GM12801 (cell line): ENCODE data around the gene GORASP1.

Experiments
- TF ChIP-seq, protein P1 (sequence below): IDR thresholded peaks from one replicate; pipeline ENCODE4 v1.5.1; 2011; ENCODE audit warnings: control low read depth; ENCODE audit not compliant: insufficient read length; ENCODE audit errors: extremely low read depth

Gene GORASP1

DNA sequence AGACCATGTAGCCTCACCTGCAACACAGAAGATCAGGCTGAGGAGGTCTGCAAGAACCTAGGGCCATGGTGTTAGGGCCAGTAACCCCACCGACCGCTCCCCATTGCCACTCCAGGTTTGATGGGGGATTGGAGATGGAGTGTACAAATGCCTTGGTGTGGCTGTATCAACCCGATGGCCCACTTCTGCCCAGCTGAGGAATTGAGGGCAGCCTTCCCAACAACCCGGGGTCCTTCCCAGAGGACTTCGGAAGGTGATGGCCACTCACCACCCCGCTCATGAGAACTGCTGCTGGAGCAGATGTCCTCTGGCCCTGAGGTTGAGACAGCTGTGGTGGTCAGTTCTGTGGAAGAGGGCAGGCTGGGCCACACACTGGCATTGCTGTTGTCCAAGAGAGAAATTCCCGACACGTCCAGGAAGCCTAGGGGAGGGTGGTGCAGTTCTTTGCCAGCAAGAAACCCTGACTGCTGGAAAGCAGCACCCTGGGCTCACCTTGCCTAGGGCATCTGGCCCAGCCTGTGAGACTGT is 8.9 kb downstream of the GORASP1 start:
- TF ChIP-seq, protein P1, sequence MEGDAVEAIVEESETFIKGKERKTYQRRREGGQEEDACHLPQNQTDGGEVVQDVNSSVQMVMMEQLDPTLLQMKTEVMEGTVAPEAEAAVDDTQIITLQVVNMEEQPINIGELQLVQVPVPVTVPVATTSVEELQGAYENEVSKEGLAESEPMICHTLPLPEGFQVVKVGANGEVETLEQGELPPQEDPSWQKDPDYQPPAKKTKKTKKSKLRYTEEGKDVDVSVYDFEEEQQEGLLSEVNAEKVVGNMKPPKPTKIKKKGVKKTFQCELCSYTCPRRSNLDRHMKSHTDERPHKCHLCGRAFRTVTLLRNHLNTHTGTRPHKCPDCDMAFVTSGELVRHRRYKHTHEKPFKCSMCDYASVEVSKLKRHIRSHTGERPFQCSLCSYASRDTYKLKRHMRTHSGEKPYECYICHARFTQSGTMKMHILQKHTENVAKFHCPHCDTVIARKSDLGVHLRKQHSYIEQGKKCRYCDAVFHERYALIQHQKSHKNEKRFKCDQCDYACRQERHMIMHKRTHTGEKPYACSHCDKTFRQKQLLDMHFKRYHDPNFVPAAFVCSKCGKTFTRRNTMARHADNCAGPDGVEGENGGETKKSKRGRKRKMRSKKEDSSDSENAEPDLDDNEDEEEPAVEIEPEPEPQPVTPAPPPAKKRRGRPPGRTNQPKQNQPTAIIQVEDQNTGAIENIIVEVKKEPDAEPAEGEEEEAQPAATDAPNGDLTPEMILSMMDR = no peak

DNA sequence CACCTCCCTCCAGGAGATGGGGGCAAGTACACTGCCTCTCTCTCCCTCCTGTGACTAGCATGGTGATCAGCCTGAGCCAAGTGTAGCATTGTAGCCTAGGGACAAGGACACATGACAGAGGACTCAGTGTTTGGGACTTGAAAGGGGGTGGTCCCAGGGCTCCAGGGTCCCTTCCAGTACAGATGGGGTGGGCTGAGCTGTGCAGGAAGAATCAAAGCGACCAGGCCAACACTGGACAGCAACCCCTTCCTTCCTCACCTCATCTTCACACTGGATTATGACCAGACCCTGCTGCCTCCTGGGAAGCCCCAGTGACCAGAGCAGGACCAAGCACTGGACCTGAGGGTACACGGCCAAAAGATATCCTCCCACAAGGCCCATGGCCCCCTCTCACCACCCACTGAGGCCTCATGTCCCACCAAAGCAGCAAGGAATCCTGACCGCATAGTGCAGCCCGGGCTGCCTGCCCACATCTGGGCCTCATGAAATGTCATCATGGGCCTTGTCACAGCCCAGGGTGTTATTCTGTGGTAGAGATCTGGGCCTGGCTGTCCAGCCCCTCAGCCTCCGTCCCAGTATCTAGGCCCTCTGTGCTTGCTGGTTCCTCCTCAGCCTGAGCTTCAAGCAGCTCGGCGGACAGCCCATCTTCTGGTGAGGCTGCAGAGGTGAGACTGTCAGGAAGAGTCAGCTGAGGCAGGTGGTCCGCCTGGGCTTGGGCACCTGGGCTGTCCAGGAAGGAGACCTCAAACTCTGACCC is 9.5 kb downstream of the GORASP1 start:
- TF ChIP-seq, protein P1 = no peak

DNA sequence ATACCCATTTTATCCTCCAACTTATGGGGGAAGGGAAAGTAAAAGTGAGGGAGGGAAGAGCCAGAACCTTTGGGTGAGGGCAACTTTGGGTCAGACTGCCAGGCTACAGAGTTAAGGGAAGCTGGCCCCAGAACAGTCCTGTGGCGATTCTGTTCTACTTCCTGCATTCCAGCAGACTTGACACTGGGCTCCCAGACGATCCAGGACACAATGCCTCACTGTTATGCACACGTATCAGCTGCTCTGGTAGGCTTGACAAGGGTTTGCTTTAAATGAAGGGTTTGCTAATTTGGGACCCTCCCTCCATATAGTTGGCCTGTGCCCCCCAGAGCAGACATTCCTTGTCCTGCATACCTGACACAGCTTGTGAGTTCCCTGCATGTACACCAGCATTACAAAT is 10.7 kb downstream of the GORASP1 start:
- TF ChIP-seq, protein P1 = no peak

DNA sequence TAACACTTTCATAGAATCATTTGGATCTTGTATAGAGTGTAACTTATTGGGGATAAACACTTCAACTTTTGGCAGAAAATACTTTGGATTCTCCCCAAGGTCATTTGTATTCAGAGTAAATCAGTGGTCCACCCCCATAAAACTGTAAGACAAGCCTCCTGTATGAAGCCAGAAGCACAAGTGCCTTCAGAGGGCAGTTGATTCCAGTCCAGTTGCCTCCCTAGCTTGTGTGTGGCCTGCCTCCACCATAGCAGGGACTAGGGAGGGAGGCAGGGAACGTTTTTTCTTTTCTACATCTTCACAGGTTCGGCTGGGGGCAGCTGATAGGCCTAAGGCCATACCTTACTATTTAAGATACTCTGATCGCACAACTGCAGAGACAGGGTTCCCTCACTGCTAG is 11.6 kb downstream of the GORASP1 start:
- TF ChIP-seq, protein P1 = no peak

DNA sequence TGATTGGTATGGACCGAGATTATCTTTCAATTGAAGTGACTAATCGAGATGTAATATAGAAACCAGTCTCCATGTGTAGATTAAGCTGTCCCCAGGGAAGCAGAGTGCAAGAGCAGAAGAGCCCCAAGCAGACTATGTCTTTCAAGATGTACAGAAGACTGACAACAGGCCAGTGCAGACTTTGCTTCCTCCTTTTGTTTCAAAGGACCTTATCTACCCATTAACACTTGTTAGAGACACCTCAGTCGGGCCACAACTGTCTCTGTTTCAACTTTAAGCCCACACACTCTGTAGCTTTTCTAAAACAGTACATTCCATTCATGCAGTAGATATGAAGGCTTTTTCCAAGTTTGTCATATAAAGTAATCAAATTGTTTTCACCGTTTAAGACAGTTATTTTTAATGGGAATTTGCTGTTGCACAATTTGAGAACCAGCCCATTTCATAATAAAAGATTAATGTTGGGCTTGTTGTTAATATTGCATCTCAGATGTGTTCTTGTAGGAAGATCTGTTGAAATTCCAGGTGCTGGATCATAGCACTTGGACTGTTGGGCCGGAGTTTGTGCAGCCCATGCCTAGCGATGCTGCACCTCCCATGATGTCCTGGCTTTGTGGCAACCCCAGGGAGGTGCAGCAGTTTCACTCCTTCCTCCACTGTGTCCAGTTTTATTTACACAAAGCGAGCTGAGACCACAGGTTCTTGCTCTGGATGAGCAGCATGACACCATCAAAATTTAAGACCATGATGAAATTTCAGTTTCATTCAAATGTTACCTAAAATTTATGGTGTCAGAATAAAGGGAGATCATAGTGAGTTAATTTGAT is 12.4 kb downstream of the GORASP1 start:
- TF ChIP-seq, protein P1 = no peak

DNA sequence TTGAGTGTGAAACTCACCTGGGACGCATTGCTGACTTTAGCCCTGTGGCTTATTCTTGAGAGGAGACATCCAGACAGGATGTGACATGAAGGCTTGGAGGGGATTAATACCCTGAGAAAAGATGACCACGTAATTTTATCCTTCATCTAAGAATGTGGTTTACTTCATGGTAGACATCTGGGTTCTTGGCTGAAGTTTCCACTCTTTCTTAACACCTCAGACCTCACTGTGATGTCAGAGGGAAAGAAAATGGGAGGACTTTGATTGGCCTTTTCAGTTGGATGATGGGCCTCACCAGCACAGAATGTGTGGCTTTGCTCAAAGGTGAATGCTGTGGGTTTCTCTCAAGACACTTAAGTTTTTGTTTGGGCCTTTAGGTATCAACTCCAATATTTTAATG is 16.5 kb downstream of the GORASP1 start:
- TF ChIP-seq, protein P1 = no peak

DNA sequence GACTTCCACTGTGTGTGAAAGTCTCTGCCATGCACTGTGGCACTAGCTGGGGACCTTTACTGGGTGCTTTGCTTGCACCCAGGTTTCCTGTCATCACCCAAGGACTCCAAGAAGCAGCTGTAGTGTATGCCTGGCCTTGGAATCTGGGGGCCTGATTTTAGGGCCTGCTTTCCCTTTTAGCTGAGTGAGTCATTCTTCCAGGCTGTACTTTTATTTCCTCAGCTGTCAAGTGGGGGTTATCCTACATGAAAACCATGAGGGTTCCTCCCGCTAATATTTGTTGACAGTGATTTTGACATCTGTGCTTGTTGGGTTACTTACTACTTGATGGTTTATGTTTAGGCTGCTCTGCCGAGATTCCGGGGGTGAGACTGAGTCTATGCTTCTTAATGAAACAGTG is 18.5 kb downstream of the GORASP1 start:
- TF ChIP-seq, protein P1 = no peak
